BLaER1 treated with 17β-estradiol and CSF1 and Interleukin-3, amounts not matched to agents 10 nM and 100 nM (cell line): ENCODE data around the gene SP1.
A peak's percentile ranks its signal among the peaks of the same experiment; 100 is the strongest.

ENCODE experiments used
- H3K27ac ChIP-seq, 11 experiments: shearing (Covaris generic); formaldehyde crosslinking; 2 replicates each; pipeline ENCODE4 v1.8.1; 2022
- H3K27me3 ChIP-seq, 11 experiments: shearing (Covaris generic); formaldehyde crosslinking; 2 replicates each; pipeline ENCODE4 v1.8.1; 2022
- H3K36me3 ChIP-seq, 11 experiments: shearing (Covaris generic); formaldehyde crosslinking; 2 replicates each; pipeline ENCODE4 v1.8.1; 2022
- H3K4me1 ChIP-seq, 10 experiments: shearing (Covaris generic); formaldehyde crosslinking; 2 replicates each; pipeline ENCODE4 v1.8.1; 2022
- H3K4me2 ChIP-seq, 11 experiments: shearing (Covaris generic); formaldehyde crosslinking; 2 replicates each; pipeline ENCODE4 v1.8.1; 2022
- H3K4me3 ChIP-seq, 10 experiments: shearing (Covaris generic); formaldehyde crosslinking; 2 replicates each; pipeline ENCODE4 v1.8.1; 2022
- H3K9ac ChIP-seq, 11 experiments: shearing (Covaris generic); formaldehyde crosslinking; 2 replicates each; pipeline ENCODE4 v1.8.1; 2022
- H3K9me3 ChIP-seq, 11 experiments: shearing (Covaris generic); formaldehyde crosslinking; replicated peaks in 1 of 11; 2 replicates each; pipeline ENCODE4 v1.8.1; 2022
- H4K20me1 ChIP-seq, 11 experiments: shearing (Covaris generic); formaldehyde crosslinking; 2 replicates each; pipeline ENCODE4 v1.8.1; 2022
- Cebpa-rat ChIP-seq, 11 experiments: shearing (Covaris generic); IDR thresholded peaks; 2 replicates each; pipeline ENCODE4 v1.8.1; 2022

The SP1 gene

GRCh38 chr12:53456654-53457366, 76.8 kb downstream of the SP1 start:
- peaks cover 83 to 91% (median 87%) of the 10 kb centered on the region in 11 experiments for H3K36me3 ChIP-seq
- 0 out of 22 replicates have a peak overlapping the region, but pooled peaks of 1 of the 11 experiments have one; percentile 1 for H3K9ac ChIP-seq
- H4K20me1 ChIP-seq: peaks cover 92 to 96% (median 94%) of the 10 kb centered on the region in 11 experiments
- no peak overlapping the region for H3K4me3 ChIP-seq
- no peak for TF ChIP-seq Cebpa-rat (IDR thresholded peaks at IDR 0.05)
- no peaks in the 10 kb centered on the region for H3K9me3 ChIP-seq
- H3K4me2 ChIP-seq: no peak overlapping the region
- peaks cover 13 to 46% (median 19%) of the 10 kb centered on the region in 10 experiments for H3K4me1 ChIP-seq
- no peaks in the 10 kb centered on the region for H3K27me3 ChIP-seq
- no peak overlapping the region for H3K27ac ChIP-seq

GRCh38 chr12:53459097-53459496, 79.1 kb downstream of the SP1 start:
- Histone ChIP-seq H3K27me3 (no peaks in the 10 kb centered on the region), H3K4me2 (no peak overlapping the region), H3K9ac (no peak overlapping the region), H3K4me1 (peaks cover 4 to 55% (median 9%) of the 10 kb centered on the region in 10 experiments; a peak in 19 of 20 replicates), H3K9me3 (no peaks in the 10 kb centered on the region), H3K27ac (no peak overlapping the region), H4K20me1 (peaks cover 100% of the 10 kb centered on the region in 11 experiments), H3K4me3 (no peak overlapping the region), H3K36me3 (peaks cover 100% of the 10 kb centered on the region in 11 experiments)
- no peak for TF ChIP-seq Cebpa-rat (IDR thresholded peaks at IDR 0.05)

- Histone ChIP-seq H3K27me3 (no peaks in the 10 kb centered on the region), H3K27ac (no peak overlapping the region), H3K4me1 (peaks cover 0 to 56% (median 7%) of the 10 kb centered on the region in 10 experiments; a peak in 10 of 20 replicates), H3K9ac (peak overlapping the region in 3 of 11 experiments; percentile 8 to 67 (median 57); a peak in 2 of 22 replicates), H3K4me3 (no peak overlapping the region), H3K4me2 (peak overlapping the region in 2 of 11 experiments; percentile 18 to 27; a peak in 3 of 22 replicates), H4K20me1 (peaks cover 99 to 100% (median 100%) of the 10 kb centered on the region in 11 experiments), H3K36me3 (peaks cover 99 to 100% (median 99%) of the 10 kb centered on the region in 11 experiments), H3K9me3 (no peaks in the 10 kb centered on the region)
- no peak for TF ChIP-seq Cebpa-rat (IDR thresholded peaks at IDR 0.05)
These were observed 81.1 kb downstream of the SP1 start for GRCh38 chr12:53461059-53461458.

DNA sequence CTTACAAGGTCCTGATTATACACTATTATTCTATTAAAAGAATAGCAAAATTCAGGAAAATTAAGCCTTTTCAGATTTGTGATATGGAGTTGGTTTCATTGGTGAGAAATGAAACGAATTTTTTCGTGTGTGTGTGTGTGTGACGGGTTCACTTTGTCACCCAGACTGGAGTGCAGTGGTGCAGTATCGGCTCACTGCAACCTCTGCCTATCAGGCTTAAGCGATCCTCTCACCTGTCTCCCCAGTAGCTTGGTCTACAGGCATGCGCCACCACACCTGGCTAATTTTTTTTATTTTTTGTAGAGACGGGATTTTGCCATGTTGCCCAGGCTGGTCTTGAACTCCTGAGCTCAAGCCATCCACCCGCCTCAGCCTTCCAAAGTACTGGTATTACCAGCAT, 81.6 kb downstream of the SP1 start:
- peaks cover 99 to 100% (median 99%) of the 10 kb centered on the region in 11 experiments for H3K36me3 ChIP-seq
- H3K27ac ChIP-seq: no peak overlapping the region
- peaks cover 0 to 61% (median 7%) of the 10 kb centered on the region in 10 experiments; a peak in 10 of 20 replicates for H3K4me1 ChIP-seq
- H3K27me3 ChIP-seq: no peaks in the 10 kb centered on the region
- no peak overlapping the region for H3K4me2 ChIP-seq
- peak overlapping the region in 1 of 11 experiments; percentile 67; a peak in 1 of 22 replicates for H3K9ac ChIP-seq
- H3K4me3 ChIP-seq: no peak overlapping the region
- TF ChIP-seq Cebpa-rat (IDR thresholded peaks at IDR 0.05): no peak
- peaks cover 99 to 100% (median 100%) of the 10 kb centered on the region in 11 experiments for H4K20me1 ChIP-seq
- H3K9me3 ChIP-seq: no peaks in the 10 kb centered on the region

GRCh38 chr12:53462935-53463334, 83.0 kb downstream of the SP1 start:
- H3K4me1 ChIP-seq: peaks cover 0 to 64% (median 7%) of the 10 kb centered on the region in 10 experiments; a peak in 10 of 20 replicates
- TF ChIP-seq Cebpa-rat (IDR thresholded peaks at IDR 0.05): no peak
- 0 out of 22 replicates have a peak overlapping the region, but pooled peaks of 1 of the 11 experiments have one; percentile 1 for H3K4me2 ChIP-seq
- peak overlapping the region in 2 of 11 experiments; percentile 23 to 33; a peak in 4 of 22 replicates for H3K9ac ChIP-seq
- H3K36me3 ChIP-seq: peaks cover 99 to 100% (median 99%) of the 10 kb centered on the region in 11 experiments
- H3K27ac ChIP-seq: no peak overlapping the region
- no peaks in the 10 kb centered on the region for H3K9me3 ChIP-seq
- H3K4me3 ChIP-seq: no peak overlapping the region
- no peaks in the 10 kb centered on the region for H3K27me3 ChIP-seq
- peaks cover 99 to 100% (median 100%) of the 10 kb centered on the region in 11 experiments for H4K20me1 ChIP-seq

DNA sequence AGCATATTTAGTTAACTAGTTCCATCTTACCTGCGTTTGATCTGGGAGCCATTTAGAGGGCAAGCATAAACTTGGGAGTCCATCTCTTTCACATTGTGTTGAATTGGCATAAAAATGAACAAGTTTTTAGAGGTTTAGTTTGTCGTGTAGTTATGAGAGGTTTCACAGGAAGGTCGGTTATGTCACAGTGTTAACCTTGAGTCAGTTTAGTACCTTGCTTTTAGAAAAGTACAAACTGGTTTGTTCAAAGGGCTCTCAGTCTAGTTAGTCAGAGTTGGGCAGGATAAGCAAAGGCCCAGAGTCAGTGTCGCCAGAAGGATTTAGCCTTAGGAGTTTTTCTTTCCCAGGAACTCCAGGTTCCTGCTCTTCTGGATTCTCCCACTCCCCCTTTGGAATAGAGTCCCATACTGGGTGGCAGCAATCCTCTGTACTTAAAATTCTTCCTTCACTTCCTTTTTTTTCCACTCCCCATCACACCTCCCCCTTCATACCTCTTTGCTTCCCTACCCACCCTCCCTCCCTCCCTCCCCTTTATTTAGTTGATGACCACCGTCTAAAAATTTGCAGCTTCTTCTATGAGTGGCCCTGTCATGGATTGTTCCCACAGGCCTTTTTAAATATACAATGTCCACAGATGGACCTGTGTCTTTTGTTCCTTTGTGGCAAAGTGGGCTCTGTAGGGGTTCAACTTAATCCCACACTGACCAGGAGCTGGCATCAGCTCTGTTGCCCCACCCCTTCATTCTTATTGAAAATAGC, 84.0 kb downstream of the SP1 start:
- no peaks in the 10 kb centered on the region for H3K9me3 ChIP-seq
- H4K20me1 ChIP-seq: peaks cover 99 to 100% (median 100%) of the 10 kb centered on the region in 11 experiments
- H3K36me3 ChIP-seq: peaks cover 99 to 100% (median 99%) of the 10 kb centered on the region in 11 experiments
- peak overlapping the region in 5 of 11 experiments; percentile 25 to 49 (median 34); a peak in 3 of 22 replicates for H3K9ac ChIP-seq
- peaks cover 0 to 64% (median 7%) of the 10 kb centered on the region in 10 experiments; a peak in 10 of 20 replicates for H3K4me1 ChIP-seq
- no peak overlapping the region for H3K4me3 ChIP-seq
- peak overlapping the region in 2 of 11 experiments; percentile 31 to 54; a peak in 3 of 22 replicates for H3K4me2 ChIP-seq
- H3K27ac ChIP-seq: no peak overlapping the region; a peak in 1 of 22 replicates
- H3K27me3 ChIP-seq: no peaks in the 10 kb centered on the region
- TF ChIP-seq Cebpa-rat (IDR thresholded peaks at IDR 0.05): no peak

GRCh38 chr12:53464685-53465418, 84.9 kb downstream of the SP1 start:
- H3K36me3 ChIP-seq: peaks cover 99 to 100% (median 99%) of the 10 kb centered on the region in 11 experiments
- H3K4me2 ChIP-seq: peak overlapping the region in 4 of 11 experiments; percentile 8 to 31 (median 19); a peak in 4 of 22 replicates
- H3K27me3 ChIP-seq: no peaks in the 10 kb centered on the region
- peaks cover 0 to 61% (median 7%) of the 10 kb centered on the region in 10 experiments; a peak in 10 of 20 replicates for H3K4me1 ChIP-seq
- H3K27ac ChIP-seq: peak overlapping the region in 3 of 11 experiments; percentile 8 to 34 (median 15); a peak in 5 of 22 replicates
- TF ChIP-seq Cebpa-rat (IDR thresholded peaks at IDR 0.05): no peak
- peak overlapping the region in 6 of 11 experiments; percentile 25 to 49 (median 32); a peak in 6 of 22 replicates for H3K9ac ChIP-seq
- H4K20me1 ChIP-seq: peaks cover 98 to 100% (median 100%) of the 10 kb centered on the region in 11 experiments
- H3K4me3 ChIP-seq: no peak overlapping the region
- H3K9me3 ChIP-seq: no peaks in the 10 kb centered on the region

- Histone ChIP-seq H3K27ac (peak overlapping the region in 5 of 11 experiments; percentile 8 to 34 (median 19); a peak in 5 of 22 replicates), H3K4me2 (peak overlapping the region in 4 of 11 experiments; percentile 8 to 31 (median 19); a peak in 5 of 22 replicates), H3K9me3 (no peaks in the 10 kb centered on the region), H3K4me1 (peaks cover 0 to 53% (median 7%) of the 10 kb centered on the region in 10 experiments; a peak in 10 of 20 replicates), H3K36me3 (peaks cover 99 to 100% (median 99%) of the 10 kb centered on the region in 11 experiments), H3K9ac (peak overlapping the region in 6 of 11 experiments; percentile 14 to 49 (median 27); a peak in 5 of 22 replicates), H4K20me1 (peaks cover 98 to 100% (median 100%) of the 10 kb centered on the region in 11 experiments), H3K27me3 (no peaks in the 10 kb centered on the region), H3K4me3 (no peak overlapping the region)
- TF ChIP-seq Cebpa-rat (IDR thresholded peaks at IDR 0.05): no peak
These were observed 85.7 kb downstream of the SP1 start for GRCh38 chr12:53465679-53466078.
